GM19035 (cell line): Measurements from ENCODE around the gene ICOSLG.
"Not testable (repeated sequence)": the region's sequence is repeated elsewhere in the genome, so short reads cannot be mapped to it uniquely, and the experiment has no call there.

Experiments
- ATAC-seq: cut with Tn5 transposase; IDR thresholded peaks from one replicate; pipeline ENCODE4 v1.9.1; 2021; ENCODE audit not compliant: unreplicated experiment

The ICOSLG gene

DNA sequence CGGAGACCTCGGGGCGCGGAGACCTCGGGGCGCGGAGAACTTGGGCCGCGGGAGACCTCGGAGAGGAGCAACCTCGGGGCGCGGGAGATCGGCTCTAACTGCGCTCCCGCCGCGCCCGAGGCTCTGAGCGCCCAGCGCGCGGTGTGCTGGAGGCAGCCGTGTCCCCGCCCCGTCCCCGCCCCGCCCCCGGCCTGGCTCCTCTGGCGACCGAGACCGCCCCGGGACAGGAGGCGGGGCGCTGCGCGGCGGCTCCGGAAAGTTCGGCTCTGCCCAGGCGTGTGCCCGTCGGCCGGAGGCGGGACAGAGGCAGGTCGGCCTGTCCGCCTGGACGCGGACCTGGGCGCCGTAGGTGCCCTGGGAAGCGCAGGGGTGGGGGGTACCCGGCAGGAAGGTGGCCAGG is at the start of gene ICOSLG:
ICOSLG (minus strand) TSS at position 102 of the 400 bp plus-strand sequence. CDS start 126 bp downstream, outside the sequence.
- peak; percentile 45 for ATAC-seq

GRCh38 chr21:44289381-44290010 is 48.8 kb upstream of the ICOSLG start:
- ATAC-seq, result no peak

DNA sequence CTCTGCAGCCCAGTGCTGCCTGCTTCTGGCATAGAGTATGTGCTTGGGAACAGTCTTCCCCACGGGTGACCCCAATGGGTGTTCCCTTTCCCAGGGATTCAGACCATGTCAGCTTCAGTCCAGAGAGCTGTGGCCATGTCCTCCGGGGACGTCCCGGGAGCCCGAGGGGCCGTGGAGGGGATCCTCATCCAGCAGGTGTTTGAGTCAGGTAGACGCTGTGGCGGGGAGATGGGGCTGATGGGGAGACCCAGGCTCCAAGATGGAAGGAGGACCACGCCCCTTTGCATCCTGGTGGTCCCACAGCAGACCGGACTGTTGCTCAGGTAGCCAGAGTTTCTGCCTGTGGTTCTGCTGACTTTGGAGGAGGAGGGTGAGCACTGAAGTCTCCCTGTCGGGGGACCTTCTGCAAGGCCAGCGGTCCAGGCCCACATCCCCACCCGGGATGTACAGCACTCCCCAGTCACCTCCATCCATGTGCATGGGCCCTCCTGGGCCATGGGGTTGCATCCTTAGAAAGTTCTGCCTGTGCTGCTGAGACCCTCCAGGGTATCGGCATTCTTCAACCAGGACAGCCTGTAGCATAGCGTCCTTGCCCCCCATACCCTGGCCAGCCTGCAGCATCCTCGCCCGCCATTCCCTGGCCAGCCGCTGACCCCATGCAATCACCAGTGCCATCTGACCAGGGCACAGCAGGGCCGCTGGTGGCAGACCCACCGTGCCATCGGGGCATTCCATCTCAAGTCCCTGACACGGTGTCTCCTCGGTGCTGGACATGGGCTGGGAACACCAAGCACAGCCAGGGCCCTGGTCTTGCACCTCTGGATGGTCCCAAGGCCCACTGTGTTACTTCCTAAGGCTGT is 47.7 kb upstream of the ICOSLG start:
- no peak for ATAC-seq

- no peak for ATAC-seq
Observed at GRCh38 chr21:44286716-44287632, 46.2 kb upstream of the ICOSLG start.

- no peak for ATAC-seq
Observed at GRCh38 chr21:44286086-44286715, 45.5 kb upstream of the ICOSLG start.

- no peak for ATAC-seq
Observed at GRCh38 chr21:44285138-44285992, 44.6 kb upstream of the ICOSLG start, which contains the start of gene AIRE. Gene AIRE (plus strand): TSS chr21:44285876. CDS start chr21:44286007, 131 bp downstream.

- no peak for ATAC-seq
Observed at GRCh38 chr21:44283948-44284347, 43.2 kb upstream of the ICOSLG start.

GRCh38 chr21:44283211-44283785 is 42.6 kb upstream of the ICOSLG start:
- not testable (repeated sequence) for ATAC-seq

DNA sequence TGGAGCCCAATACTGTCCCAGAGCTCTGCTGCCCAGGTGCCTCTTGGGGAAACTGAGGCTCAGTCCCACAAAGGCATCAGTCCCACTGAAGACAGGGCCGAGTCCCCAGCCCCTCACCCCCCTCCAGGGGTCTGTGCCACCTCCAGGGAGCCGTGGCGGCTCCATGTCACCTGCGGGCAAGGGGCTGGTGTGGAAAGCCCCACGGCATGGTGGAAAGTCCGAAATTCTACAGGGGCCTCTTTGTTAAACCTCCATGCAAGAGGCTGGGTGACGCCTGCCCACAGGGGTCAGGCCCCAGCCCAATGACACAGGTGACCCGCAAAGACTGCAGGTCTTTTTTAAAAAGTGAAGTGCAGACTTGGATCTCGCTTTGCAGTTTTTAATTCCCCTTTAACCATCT is 41.6 kb upstream of the ICOSLG start:
- no peak for ATAC-seq

- no peak for ATAC-seq
Observed at GRCh38 chr21:44281801-44282200, 41.1 kb upstream of the ICOSLG start.

- no peak for ATAC-seq
Observed at GRCh38 chr21:44279354-44280260, 38.9 kb upstream of the ICOSLG start.

DNA sequence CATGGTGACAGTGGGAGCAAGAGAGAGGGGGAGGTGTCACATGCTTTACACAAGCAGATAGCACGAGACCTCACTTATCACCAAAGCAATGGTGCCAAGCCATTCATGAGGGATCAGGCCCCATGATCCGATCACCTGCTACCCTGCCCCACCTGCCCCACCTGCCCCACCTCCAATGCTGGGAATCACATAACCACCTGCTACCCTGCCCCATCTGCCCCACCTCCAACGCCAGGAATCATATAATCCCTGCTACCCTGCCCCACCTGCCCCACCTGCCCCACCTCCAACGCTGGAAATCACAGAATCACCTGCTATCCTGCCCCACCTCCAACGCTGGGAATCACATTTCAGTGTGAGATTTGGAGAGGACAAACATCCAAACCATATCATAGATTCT is 34.3 kb upstream of the ICOSLG start:
- ATAC-seq, result no peak

DNA sequence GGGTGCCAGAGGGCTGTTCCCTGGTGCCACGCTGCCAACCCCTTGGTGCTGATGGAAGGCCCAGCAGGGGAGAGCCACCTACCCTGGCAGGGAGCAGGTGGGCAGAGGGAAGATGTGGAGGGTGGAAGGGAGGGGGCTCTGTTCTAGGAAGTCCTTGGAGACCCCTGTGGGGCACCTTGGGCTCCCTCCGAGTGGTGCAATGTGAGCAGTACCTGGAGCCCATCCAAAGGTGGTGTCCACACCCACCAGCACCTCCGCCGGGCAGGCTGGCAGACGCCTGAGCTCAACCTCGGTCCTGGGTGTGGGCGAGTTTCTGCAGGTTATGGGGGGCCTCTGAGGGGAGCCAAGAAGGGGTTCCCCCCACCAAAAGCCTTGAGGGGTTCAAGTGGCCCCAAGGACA is 32.3 kb upstream of the ICOSLG start:
- no peak for ATAC-seq

DNA sequence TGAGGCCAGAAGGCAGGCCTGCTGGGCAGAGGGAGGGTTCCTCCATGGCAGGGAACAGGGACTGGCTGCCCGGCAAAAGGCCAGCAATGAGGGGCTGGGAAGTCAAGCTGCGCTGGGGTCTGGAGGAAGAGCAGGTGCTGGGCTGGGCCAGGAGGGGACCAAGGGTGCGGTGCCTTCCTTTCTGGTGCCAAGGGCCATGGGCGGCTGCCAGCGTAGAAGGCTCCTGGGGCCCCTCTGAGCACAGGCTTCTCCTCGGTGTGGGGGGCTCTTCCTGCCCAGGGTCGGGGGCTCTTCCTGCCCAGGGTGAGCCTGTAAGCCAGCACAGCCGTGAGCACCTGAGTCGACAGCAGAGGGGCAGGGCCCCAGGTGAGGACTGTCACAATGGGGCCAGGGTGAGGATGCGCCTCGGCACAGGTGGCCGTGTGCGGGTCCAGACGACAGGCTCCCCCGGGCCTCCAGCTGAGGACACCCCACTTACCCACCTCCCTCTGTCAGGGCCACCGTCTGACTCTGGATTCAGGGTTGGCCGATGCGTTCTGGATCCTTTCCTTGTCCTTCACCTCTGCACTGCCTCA is 31.6 kb upstream of the ICOSLG start:
- ATAC-seq, result no peak

DNA sequence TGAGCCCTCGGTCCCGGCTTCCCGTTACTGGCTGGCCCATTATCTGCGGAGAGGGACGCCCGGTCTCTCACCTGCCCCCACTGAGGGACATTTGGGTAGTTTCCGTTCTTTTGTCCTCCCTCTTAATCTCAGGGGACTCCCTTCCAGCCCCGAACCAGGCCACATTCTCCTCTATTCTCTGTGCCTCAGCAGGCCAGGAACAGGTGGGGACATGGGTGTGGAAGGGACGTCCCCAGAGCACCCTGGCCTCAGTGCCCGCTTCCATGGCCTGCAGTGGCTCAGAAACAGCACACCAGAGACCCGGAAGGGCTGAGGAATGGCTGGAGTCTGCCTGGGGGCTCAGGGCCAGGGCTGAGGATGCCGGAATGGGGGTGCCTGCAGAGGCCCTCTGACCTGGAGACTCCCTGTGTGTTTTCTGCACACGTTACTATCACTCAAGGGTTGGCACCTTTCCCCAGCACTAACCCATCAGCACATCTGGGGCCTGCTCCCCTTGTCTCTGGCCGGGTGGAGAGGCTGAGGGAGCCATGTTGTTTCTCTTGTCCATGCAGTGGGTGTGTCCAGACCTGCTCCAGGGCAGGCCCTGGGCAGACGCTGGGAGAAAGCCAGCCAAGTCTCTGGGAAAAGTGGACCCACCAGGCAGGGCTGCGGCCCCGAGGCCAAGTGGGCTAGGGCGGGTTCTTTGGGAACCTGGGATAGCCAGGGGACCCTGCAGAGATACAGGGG is 31.0 kb upstream of the ICOSLG start:
- ATAC-seq, result no peak

- no peak for ATAC-seq
Observed at GRCh38 chr21:44269090-44269489, 28.3 kb upstream of the ICOSLG start.

- no peak for ATAC-seq
Observed at GRCh38 chr21:44267655-44268142, 27.0 kb upstream of the ICOSLG start.
